RCC 7860 (cell line): ENCODE results near the gene RAB7B.

Experiments
- DNase-seq: peaks from one replicate; pipeline ENCODE4 v3.0.0-alpha.2; 2015; ENCODE audit warnings: low spot score
- FAIRE-seq: peaks from 2 replicates; lab custom pipeline; 2012; peaks lifted over from hg19 to GRCh38; lab: Jason Lieb, UNC

RAB7B gene

GRCh38 chr1:206023695-206024094, 20.5 kb upstream of the RAB7B start, which contains the start of gene CTSE:
Gene CTSE, minus strand, starts transcription at chr1:206023895. Its CDS starts 104 bp downstream, at chr1:206023791.
- DNase-seq (no peak), FAIRE-seq (no peak)

- FAIRE-seq = no peak
Observed at GRCh38 chr1:206022766-206023165, 19.6 kb upstream of the RAB7B start.

GRCh38 chr1:206021626-206022365, 18.6 kb upstream of the RAB7B start:
- DNase-seq (peak; percentile 56), FAIRE-seq (peak; percentile 46)

More at GRCh38 chr1:206022766-206023165, 19.6 kb upstream of the RAB7B start:
- no peak for DNase-seq

- FAIRE-seq (no peak), DNase-seq (no peak)
Observed at GRCh38 chr1:206021008-206021625, 17.9 kb upstream of the RAB7B start.

- FAIRE-seq (no peak), DNase-seq (no peak)
Observed at GRCh38 chr1:206020393-206021007, 17.3 kb upstream of the RAB7B start.

DNA sequence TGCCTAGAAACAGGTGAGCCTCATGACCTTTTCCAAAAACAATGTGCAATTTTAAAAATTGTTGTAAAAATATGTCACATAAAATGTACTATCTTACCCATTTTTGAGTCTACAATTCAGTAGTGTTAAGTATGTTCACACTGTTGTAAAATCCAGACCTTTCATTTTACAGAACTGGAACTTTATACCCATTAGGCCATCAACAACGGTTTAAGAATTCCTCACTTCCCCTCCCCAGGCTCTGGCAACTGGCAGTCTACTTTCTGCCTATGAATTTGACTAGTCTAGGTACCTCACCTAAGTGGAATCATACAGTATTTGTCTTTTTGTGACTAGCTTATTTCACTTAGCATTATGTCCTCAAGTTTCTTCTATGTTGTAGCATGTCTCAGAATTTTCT, 11.9 kb upstream of the RAB7B start:
- no peak for DNase-seq

DNA sequence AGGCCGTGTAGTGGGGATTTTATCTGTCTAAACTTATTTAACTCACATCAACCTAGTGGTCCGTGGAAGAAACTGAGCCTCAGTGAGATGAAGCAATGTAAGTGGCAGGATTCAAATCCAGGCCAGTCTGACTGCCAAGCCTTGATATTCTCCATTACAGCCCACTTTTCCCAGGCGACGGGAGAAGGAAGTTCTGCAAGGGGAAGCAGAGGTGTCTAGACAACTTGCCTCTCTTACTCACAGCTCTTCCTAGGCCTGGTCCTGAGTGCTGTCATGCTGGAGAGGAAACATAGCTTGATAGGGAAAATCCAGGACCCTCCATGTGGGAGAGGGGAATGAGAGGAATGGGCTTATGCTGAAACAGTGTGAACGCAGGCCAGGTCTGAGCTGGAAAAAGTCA, 11.4 kb upstream of the RAB7B start:
- FAIRE-seq = no peak
- DNase-seq = no peak

More for the DNA sequence above, 11.9 kb upstream of the RAB7B start:
- no peak for FAIRE-seq

DNA sequence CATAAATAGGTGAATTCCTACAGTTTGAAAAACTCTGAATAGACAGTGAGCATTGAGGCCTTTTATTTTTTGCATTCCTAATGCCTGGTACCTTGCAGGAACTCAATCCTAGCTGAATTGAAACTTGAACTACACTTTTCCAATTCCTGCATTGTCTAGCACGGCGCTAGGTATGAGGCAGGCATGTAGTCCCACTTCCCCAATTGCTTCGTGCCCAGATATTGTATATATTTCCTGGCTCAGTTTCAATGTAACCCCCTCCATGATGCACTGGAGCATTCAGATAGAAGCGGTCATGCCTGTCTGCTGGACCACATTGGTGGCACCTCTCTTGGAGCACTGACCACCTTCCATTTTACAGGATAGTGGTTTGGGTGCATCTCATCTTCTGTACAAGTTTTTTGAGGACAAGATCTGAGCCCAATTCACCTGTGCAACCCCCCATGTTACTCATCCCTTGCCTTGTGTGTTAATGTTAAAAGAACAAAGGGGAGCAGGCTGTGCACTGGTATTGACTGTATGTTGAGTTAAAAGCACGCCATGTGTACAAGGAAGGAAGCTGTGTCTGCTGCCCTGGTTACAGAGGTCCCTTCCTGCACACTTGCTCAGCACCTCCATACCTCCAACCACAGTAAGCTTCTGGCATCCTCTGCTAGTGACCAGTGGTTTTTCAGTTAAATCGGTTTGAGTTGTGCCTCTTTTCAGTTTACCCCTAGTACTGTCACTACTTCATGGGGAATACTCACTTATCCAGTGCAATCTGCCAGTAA, 10.0 kb upstream of the RAB7B start:
- DNase-seq = no peak
- FAIRE-seq = no peak

DNA sequence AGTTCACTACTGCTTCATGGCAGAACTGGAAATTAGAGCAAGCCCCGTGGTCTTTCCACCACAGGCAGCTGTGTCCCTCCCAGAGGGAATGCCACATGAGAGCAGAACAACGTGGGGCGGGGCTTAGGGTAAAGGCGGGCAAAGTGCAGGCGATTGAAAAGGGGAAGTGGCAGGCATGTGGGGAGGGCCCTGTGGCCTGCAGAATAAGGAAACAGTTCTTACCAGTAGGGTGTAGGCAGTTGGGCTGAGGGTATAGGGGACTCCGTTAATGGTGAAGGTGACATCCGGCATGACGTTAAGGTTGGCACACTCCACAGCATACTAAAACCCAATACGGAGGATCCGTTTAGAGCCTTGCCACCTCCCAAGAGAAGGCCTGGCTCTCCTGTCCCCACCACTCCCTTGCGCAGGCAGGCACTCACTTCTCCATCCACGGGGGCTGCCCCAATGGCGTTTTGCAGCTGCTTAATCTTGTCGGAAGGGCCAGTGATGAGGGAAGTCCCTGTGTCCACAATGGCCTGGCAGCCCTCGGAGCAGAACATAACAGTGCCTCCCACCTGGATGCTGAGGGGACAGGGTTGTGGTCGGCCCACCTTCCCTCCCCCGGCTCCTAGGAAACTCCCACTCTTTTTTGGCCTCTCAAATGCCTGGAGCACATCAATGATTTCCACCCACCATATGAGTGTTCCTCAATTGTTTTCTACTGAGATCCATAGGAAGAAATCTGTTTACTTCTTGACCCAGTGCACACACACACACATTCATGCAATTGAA, 9.1 kb upstream of the RAB7B start:
- DNase-seq = no peak

GRCh38 chr1:206011057-206011456, 7.9 kb upstream of the RAB7B start:
- DNase-seq (no peak), FAIRE-seq (no peak)

More for the DNA sequence above, 9.1 kb upstream of the RAB7B start:
- FAIRE-seq = no peak

DNA sequence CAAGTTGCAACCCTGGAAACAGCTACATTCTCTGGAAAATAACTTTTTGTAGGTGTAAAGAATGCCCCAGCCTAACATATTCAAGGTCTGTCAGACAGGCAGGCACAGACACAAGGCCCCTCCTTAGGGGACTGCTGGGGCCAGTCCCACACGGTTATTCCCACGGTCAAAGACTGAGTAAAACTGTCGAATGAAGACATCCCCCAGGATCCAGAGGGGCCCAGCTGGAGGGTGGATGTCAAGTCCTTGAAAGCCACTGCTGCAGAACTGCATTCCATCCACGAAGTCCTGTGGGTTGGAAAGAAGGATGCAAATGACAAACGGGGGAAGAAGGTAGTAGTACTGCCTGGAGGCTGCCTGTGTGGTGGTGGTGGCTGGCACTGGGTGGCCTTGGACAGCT, 6.9 kb upstream of the RAB7B start:
- FAIRE-seq = no peak
- no peak for DNase-seq

DNA sequence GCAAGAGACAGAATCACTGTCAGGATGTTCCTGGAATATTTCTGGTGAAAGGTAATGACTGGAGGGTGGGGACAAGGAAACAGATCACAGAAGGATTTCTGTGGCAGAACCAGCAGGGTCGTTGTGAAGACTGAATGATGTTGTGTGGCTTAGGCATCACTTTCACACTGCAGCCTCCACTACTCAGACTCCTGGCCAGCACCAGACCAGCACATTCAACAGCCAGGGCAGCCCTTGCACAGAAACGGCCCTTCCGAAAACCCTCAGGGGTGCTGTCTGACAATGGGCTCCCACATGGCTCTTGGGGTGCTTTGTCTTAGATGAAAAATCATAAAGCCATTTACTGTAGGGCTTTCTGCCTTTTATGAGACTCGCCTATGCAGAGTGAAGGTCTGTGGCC, 3.8 kb upstream of the RAB7B start:
- DNase-seq (no peak), FAIRE-seq (no peak)

GRCh38 chr1:206005778-206006180, 2.6 kb upstream of the RAB7B start:
- FAIRE-seq (no peak), DNase-seq (no peak)

DNA sequence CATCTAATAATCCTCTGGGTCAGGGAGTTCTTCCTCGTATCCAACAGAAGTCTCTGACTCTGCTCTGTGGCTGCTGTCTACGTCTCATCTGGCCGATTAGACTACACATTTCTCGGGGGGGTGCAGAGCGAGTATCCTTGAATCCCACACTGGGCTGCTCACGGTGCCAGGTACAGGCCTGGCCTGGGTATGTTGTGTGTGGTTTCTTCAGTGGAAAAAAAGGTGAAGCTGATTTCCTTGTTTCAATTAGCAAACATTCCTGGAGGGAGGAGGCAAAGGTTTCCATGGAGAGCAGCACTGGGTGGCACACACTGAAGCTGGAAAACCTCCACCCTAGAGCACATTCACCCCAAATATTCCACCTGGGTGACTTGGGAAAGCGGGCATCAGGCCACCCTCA, 2.0 kb upstream of the RAB7B start:
- DNase-seq = no peak
- no peak for FAIRE-seq

- FAIRE-seq (no peak), DNase-seq (no peak)
Observed at GRCh38 chr1:206004826-206005225, 1.6 kb upstream of the RAB7B start.

DNA sequence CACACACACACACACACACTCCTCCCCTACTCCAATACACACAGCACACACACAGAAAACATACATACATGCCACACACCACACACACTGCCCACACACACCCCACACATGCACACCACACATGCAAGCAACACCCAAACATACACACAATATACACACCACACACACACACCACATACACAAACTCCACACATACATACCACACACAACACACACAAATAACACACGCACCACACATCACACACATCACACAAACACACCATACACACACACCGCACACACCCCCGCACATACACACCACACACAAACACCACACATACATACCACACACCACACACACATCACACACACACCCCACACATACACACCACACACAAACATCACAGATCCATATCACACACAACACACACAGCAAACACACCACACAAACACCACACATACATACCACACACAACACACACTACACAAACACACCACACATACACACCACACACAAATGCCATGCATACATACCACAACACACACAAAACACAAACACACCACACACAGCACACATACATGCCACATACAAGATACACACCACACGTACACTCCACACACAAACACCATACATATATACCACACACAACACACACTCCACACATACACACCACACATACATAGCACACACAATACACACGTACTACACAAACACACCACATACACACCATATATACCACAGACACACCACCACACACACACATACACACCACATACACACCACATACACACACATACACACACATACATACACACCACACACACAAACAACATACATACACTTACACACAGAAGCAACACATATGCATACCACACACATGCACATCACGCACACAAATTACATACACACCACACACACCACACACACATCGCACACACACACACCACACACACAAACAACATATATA, 932 bp upstream of the RAB7B start:
- no peak for FAIRE-seq
- no peak for DNase-seq

DNA sequence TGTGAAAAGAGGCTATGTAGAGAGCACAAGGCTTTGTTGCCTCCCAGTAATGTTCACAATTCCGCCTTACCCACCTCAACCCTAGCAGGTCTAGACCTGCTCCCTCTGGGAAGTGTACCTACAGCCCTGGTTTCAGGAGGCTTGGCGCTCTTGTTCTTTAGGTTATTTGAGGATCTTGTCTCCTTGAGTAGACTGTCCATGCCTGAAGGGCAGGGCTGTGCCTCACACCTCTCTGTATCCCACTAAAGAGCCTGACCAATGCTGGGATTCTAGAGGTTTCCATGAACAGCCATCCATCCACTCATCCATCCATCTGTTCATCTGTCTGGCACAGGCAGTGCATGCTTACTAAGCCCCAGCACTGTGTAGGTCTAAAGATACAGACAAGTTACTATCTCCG, 1.0 kb downstream of the RAB7B start:
- no peak for DNase-seq
- FAIRE-seq = no peak

DNA sequence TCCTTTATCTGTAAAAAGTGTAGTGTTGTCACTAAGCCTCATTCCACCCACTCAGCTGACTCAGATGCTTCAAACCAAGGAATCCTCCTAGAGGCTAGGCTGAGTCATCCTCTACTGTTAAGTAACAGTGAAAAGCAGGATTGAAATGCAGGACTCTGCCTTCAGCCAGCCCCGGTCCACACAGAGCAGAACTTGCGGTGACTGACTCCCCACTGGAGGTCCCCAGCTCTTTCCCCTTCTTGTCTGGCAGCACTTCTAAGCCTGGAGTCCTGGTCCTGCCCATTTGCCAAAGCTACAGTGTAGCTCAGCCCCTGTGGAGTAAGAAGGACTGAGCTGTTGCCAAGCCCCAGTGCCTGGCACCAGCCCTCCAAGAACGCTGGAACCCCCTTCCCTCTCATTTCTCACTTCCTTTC, 1.7 kb downstream of the RAB7B start:
- peak; percentile 86 for DNase-seq
- no peak for FAIRE-seq

GRCh38 chr1:206000641-206001339, 2.4 kb downstream of the RAB7B start:
- peak; percentile 39 for DNase-seq
- no peak for FAIRE-seq
